Tibial artery (tissue), 4 donors: Measurements from ENCODE around the gene PRRT3.

Experiments used
- DNase-seq, 2 donors: peaks; one replicate each; pipeline ENCODE4 v3.0.0-alpha.2; 2019
- H3K27ac ChIP-seq, 2 donors: fragments of 200-600 bp; sonication (generic) in 1 of 2; 1 replicate in 1 of 2; 2 replicates in 1 of 2; pipeline ENCODE4 v1.5.1; 2018 to 2019; ENCODE audit warnings: mild to moderate bottlenecking in 1 of 2
- H3K27me3 ChIP-seq, 2 donors: fragments of 200-600 bp; sonication (generic) in 1 of 2; one replicate each; pipeline versions ENCODE4 v1.5.1 to v1.6.0; 2016 to 2019
- H3K36me3 ChIP-seq, 3 donors: fragments of 200-600 bp; sonication (generic) in 2 of 3; one replicate each; pipeline ENCODE4 v1.5.1; 2016 to 2019; ENCODE audit warnings: mild to moderate bottlenecking in 2 of 3
- H3K4me1 ChIP-seq, 4 donors: fragments of 200-600 bp; sonication (generic) in 2 of 4; 1 replicate in 3 of 4; 2 replicates in 1 of 4; pipeline ENCODE4 v1.5.1; 2016 to 2019
- H3K4me3 ChIP-seq, 2 donors: fragments of 200-600 bp; sonication (generic) in 1 of 2; 1 replicate in 1 of 2; 2 replicates in 1 of 2; pipeline ENCODE4 v1.5.1; 2018 to 2019; ENCODE audit warnings: mild to moderate bottlenecking in 2 of 2
- H3K9me3 ChIP-seq, 3 donors: fragments of 200-600 bp; sonication (generic) in 1 of 3; one replicate each; pipeline ENCODE4 v1.5.1; 2016 to 2019
- intact Hi-C: fragments of 100-400 bp; cut with DNase I; formaldehyde crosslinking; loops from one replicate; pipeline ENCODE4 v1.15.0; 2023; ENCODE audit warnings: low total_unique reads
- TF ChIP-seq, protein P1 (sequence below), 2 experiments: fragments of 200-600 bp in 1 of 2; fragments of 450-650 bp in 1 of 2; IDR thresholded peaks; one replicate each; pipeline ENCODE4 v1.5.1; 2017 to 2019; ENCODE audit warnings: antibody characterized with exemption in 2 of 2, mild to moderate bottlenecking in 1 of 2, moderate library complexity in 1 of 2

The PRRT3 gene

DNA sequence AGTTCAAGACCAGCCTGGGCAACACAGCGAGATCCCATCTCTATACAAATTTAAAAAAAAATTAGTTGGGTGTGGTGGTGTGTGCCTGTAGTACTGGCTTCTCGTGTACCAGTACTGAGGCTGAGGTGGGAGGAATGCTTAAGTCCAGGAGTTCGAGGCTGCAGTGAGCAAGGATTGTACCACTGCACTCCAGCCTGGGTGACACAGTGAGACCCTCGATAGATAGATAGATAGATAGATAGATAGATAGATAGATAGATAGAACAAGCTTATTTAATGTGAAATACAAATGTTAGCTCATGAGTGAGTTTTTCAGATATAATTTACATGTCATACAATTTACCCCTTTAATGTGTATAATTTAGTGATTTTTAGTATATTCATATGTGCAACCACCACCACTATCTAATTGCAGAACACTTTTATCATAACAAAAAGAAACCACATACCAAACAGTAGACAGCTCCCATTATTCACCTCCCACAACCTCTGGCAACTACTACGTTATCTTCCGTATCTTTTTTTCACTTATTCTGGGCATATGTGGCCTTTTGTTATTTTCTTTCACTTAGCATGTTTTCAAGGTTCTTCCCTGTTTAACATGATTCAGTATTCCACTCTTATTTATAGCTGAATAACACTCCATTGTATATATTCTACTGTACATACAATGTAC is 13.1 kb upstream of the PRRT3 start:
- Histone ChIP-seq H3K27me3 (no peaks in the 10 kb centered on the region), H3K4me3 (no peak overlapping the region), H3K27ac (no peak overlapping the region), H3K36me3 (peaks cover 41 to 96% (median 56%) of the 10 kb centered on the region in 3 donors), H3K9me3 (no peaks in the 10 kb centered on the region), H3K4me1 (no peaks in the 10 kb centered on the region)
- intact Hi-C loops: no loop called here
- DNase-seq: no peak
- TF ChIP-seq, protein P1, sequence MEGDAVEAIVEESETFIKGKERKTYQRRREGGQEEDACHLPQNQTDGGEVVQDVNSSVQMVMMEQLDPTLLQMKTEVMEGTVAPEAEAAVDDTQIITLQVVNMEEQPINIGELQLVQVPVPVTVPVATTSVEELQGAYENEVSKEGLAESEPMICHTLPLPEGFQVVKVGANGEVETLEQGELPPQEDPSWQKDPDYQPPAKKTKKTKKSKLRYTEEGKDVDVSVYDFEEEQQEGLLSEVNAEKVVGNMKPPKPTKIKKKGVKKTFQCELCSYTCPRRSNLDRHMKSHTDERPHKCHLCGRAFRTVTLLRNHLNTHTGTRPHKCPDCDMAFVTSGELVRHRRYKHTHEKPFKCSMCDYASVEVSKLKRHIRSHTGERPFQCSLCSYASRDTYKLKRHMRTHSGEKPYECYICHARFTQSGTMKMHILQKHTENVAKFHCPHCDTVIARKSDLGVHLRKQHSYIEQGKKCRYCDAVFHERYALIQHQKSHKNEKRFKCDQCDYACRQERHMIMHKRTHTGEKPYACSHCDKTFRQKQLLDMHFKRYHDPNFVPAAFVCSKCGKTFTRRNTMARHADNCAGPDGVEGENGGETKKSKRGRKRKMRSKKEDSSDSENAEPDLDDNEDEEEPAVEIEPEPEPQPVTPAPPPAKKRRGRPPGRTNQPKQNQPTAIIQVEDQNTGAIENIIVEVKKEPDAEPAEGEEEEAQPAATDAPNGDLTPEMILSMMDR (IDR thresholded peaks at IDR 0.05): no peak

DNA sequence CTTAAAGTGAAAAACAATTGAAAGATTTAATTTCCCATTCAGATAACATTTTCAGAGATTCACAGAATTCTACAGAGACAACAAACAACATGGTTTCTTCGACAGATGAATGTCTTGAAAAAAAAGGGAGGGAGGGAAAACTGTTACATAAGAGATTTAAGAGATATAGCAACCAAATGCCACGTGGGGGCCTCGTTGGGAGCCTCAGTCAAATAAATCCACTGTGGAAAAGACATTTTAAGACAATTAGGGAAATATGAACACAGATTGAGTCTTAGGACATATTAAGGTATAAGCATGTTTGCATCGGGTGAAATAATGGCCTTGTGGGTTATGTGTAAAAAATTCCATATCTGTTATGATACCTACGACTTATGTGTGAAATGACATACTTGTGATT is 5.0 kb upstream of the PRRT3 start:
- TF ChIP-seq, protein P1 (IDR thresholded peaks at IDR 0.05): peak in 1 of 2 experiments; percentile 9
- Histone ChIP-seq H3K27me3 (no peaks in the 10 kb centered on the region), H3K9me3 (no peaks in the 10 kb centered on the region), H3K4me1 (peaks cover 0 to 3% (median 1%) of the 10 kb centered on the region in 4 donors), H3K27ac (no peak overlapping the region), H3K4me3 (no peak overlapping the region), H3K36me3 (peaks cover 0 to 39% (median 0%) of the 10 kb centered on the region in 3 donors)
- intact Hi-C loops: loop anchor here (10.0 kb wide), 1 partner anchor 268 kb away; no protein-coding TSS in a partner anchor
- DNase-seq: no peak

DNA sequence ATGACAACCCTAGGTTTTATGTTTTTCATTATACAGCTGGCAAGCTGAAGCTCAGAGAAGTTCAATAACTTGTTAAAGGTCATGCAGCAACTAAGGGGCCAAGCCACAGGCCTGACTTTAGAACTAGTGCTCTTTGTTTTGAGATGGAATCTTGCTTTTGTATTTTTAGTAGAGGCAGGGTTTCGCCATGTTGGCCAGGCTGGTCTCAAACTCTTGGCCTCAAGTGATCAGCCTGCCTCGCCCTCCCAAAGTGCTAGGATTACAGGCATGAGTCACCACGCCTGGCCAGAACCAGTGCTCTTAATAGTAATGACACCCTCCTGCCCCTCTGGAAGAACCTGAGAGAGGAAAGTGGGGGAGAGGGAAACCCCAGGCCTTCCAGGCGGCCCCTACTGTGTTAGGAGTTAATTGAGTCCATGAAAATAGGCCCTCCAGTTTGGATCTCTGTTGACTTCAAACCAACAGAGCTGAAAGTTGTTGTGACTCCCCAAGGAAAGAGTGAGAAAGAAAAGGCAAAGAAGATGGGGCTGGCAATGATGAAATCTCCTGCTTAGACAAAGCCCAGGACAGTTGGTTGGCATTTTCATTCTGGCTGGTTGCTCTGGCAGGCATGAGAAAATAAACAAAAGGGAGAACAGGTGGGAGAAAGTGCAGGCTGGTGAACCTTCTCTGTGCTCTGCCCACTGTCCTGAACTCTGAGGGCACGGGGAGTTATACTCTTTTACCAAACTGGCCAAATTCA is 3.6 kb upstream of the PRRT3 start:
- intact Hi-C loops: loop anchor here (10.0 kb wide), 1 partner anchor 269 kb away; no protein-coding TSS in a partner anchor
- Histone ChIP-seq H3K36me3 (peaks cover 0 to 24% (median 0%) of the 10 kb centered on the region in 3 donors), H3K27me3 (no peaks in the 10 kb centered on the region), H3K27ac (no peak overlapping the region), H3K4me1 (peaks cover 0 to 13% (median 10%) of the 10 kb centered on the region in 4 donors), H3K9me3 (no peaks in the 10 kb centered on the region), H3K4me3 (no peak overlapping the region)
- DNase-seq: no peak
- TF ChIP-seq, protein P1 (IDR thresholded peaks at IDR 0.05): no peak

DNA sequence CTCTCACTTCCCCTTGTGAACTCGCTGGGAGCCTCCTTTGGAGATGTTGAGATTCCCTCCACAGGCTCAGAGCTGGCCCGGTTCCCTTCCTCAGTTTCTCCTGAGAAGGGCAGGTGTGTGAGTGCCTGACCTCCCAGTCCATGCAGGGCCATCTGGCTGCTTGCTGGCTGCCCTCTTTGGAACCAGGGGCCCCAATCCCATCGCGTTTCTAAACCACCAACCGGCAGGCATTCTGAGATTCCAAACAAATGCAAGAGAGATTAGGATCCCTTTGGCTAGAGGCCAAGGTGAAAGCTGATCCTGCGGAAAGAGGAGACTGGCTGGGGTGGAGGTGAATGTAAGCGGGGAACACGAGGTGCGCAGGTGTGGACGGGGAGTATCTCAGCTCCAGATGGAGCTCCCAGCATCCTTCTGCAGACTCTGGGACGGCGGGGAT is 2.9 kb upstream of the PRRT3 start:
- H3K27ac ChIP-seq: no peak overlapping the region
- DNase-seq: no peak

DNA sequence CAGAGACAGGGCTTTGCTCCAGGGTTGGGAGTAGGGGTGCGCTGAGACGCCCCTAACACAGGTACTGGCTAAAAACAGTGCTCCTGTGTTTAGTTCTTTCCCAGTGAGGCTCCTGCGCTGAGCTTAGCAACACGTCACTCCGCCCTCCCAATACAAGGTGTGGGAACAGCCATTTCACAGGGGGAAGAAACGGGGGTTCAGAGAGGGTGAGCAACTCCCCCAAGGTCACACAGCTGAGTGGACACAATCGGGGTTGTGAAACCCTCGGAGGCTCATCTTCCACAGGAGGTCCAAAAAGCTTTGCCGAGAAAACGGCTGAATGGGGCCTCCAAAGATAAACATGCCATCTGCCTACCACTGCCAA is 628 bp downstream of the PRRT3 start:
- intact Hi-C loops: loop anchor here (10.0 kb wide), 1 partner anchor 273 kb away; no protein-coding TSS in a partner anchor
- TF ChIP-seq, protein P1 (IDR thresholded peaks at IDR 0.05): no peak

More for the DNA sequence above, 2.9 kb upstream of the PRRT3 start:
- TF ChIP-seq, protein P1 (IDR thresholded peaks at IDR 0.05): no peak
- peaks cover 0 to 13% (median 10%) of the 10 kb centered on the region in 4 donors for H3K4me1 ChIP-seq
- H3K27me3 ChIP-seq: no peaks in the 10 kb centered on the region
- H3K9me3 ChIP-seq: no peaks in the 10 kb centered on the region
- peaks cover 0 to 19% (median 0%) of the 10 kb centered on the region in 3 donors for H3K36me3 ChIP-seq
- intact Hi-C loops: loop anchor here (10.0 kb wide), 1 partner anchor 270 kb away; no protein-coding TSS in a partner anchor
- no peak overlapping the region for H3K4me3 ChIP-seq

More for the DNA sequence above, 628 bp downstream of the PRRT3 start:
- no peak for DNase-seq
- Histone ChIP-seq H3K36me3 (peaks cover 0 to 13% (median 0%) of the 10 kb centered on the region in 3 donors), H3K27me3 (no peaks in the 10 kb centered on the region), H3K4me1 (peaks cover 0 to 22% (median 19%) of the 10 kb centered on the region in 4 donors), H3K9me3 (no peaks in the 10 kb centered on the region), H3K4me3 (peak overlapping the region; percentile 57 to 59), H3K27ac (no peak overlapping the region)
